Globus pallidus (tissue), 1 donor: ENCODE measurements around the gene PPP2R5A.

Experiments used
- DNase-seq: peaks from one replicate; pipeline ENCODE4 v3.0.0-alpha.2; 2015; ENCODE audit warnings: low spot score

The PPP2R5A gene

GRCh38 chr1:212284744-212285684, at the start of gene PPP2R5A:
TSS of gene PPP2R5A (plus strand) at chr1:212285410. CDS start at chr1:212286111, 701 bp downstream.
- DNase-seq, result peak; percentile 100

DNA sequence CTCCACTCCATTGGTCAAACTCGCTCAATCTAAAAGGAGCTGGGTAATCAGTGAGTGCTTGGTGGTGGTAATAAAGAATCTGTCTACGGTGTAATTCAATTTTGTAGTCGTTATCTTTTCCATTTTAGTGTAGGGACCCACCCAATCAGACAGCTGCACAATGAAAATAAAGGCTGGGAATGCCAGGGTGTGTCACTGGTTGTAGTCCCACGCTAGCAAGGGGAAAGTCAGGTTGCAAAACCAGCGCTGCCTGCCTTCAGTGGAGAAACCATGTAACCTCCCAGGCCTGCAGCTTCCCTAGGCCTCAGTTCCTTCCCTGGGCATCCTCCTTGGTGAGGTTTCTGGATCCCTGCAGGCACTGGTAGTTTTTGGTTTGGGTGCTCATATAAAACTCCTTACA, 49.4 kb upstream of the PPP2R5A start:
- DNase-seq, result no peak

- DNase-seq, result no peak
Measured at GRCh38 chr1:212236664-212237220, 48.5 kb upstream of the PPP2R5A start.

DNA sequence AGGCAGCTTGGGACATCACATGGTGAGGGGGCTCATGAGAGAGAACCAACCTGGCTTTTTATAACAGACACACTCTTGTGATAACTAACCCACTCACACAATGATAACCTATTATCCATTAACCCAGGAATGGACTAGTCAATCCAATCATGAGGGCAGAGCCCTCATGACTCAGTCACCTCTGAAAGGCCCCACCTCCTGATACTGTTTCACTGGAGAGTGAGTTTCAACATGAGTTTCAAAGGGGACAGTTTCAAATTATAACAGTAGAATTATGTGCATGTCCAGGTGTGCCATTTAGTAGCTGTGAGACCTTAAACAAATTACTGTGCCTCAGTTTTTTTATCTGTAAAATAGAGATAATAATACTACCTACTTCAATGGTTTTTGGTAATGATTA, 47.6 kb upstream of the PPP2R5A start:
- DNase-seq, result no peak

GRCh38 chr1:212238552-212238951, 46.7 kb upstream of the PPP2R5A start:
- peak; percentile 45 for DNase-seq

DNA sequence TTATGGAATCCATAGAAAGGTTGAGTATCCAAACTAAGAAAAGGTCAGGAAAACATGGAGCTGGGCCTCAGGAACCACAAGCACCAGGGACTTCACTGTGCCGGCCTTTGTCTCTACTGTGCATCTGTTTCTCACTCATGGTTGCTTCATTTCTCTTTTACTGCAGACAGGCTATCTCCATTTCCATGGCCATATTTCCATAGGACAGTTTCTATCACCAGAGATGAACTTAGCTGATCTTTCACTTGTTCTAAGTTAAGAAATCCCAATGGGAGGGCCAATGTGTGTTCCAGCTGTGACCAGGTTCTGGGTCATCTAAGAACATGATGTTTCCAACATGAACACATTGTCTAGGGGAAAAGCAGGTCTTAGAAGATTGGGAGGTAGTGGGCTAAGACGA, 43.7 kb upstream of the PPP2R5A start:
- DNase-seq, result no peak

GRCh38 chr1:212241957-212242287, 43.3 kb upstream of the PPP2R5A start:
- no peak for DNase-seq

DNA sequence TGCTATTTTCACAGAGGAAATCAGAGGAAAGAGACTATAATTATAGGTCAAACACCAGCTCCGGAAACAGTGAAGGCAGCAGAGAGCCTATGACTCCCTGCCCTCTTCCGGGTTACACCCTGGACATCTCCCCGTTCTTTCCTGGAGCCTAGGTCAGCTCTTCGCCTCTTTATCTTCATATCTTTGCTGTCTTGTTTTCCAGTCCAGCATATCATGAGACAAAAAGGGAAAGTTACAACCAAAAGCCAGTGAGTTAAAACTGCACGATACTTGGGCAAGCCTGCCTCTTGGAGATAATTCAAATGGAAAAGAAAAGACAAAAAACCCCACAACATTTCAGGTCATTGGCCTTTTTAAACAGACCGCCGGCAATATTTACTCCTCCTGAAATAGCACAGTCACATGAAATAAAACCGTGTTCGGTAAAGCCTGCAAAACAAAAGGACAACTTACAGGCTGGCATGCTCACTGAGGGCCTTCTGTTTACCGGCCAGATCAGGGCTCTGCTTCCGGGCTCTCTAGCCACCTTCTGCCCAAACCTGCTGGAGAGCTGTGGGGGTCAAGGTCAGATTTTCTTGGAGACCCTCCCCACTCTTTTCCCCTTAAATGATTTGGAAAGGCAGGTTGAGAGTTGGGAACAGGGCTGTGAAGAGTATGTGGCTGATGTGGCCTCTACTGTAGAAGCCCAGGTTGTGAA, 42.8 kb upstream of the PPP2R5A start:
- peak; percentile 39 for DNase-seq

DNA sequence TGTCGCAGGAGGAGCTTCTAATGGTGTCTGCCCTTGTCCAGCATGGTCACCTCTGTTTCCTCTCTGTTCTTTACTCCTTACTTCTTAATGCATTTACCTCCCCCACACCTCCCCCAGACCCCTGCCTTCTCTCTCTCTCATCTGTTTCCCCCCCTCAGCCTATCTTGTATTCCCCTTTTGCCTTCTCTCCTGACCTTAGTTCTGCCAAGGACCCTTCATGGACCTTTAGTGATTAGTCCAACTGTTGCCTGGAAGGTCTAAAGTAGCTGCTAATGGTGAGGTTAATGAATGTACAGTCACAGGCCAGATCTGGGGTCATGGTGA, 42.3 kb upstream of the PPP2R5A start:
- no peak for DNase-seq

DNA sequence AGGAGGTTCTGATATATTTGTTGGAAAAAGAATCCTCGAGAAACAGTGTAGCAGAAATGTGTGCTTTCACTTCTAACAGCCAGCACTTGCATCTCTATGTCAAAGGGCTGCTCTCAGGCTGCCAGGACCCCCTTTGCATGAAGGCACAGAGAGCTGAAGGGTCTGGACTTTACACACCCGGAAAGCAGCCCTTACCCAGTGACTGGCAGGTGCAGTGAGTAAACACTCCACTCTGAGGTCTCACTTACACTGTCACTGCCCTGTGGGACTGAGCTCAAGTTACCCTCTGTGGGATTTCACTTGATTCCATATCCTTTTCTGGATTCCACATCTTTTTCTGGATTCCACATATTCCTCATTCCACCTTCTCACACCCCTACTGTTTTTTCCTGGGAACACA, 40.8 kb upstream of the PPP2R5A start:
- DNase-seq, result no peak

DNA sequence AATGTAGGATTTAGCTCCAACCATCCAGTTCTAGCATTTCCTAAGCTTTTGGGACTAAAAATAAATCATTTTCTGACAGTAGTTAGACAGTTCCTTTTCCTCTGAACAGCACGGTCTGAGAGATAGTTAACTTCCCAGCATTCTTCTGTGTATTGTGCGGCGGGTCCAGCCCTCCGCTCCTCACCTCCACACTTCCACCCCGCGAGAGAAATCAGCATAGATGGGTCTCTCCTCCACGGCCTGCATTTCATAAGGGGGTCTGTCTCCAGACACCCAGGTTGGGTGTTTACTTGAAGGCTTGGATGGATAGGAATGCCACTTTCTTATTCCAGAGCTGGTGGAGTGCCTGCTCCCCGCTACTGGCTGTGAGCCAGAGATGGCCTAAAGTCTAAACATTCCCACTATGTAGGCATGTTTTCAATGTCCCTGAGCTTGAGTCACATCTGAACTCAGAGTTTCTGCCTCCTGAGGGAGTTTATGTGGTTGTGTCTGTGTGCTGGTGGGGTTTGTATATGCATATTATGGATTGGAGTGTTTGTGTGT, 38.0 kb upstream of the PPP2R5A start:
- DNase-seq, result no peak

- no peak for DNase-seq
Measured at GRCh38 chr1:212247988-212248387, 37.2 kb upstream of the PPP2R5A start.

GRCh38 chr1:212254853-212255363, 30.3 kb upstream of the PPP2R5A start:
- DNase-seq, result no peak

DNA sequence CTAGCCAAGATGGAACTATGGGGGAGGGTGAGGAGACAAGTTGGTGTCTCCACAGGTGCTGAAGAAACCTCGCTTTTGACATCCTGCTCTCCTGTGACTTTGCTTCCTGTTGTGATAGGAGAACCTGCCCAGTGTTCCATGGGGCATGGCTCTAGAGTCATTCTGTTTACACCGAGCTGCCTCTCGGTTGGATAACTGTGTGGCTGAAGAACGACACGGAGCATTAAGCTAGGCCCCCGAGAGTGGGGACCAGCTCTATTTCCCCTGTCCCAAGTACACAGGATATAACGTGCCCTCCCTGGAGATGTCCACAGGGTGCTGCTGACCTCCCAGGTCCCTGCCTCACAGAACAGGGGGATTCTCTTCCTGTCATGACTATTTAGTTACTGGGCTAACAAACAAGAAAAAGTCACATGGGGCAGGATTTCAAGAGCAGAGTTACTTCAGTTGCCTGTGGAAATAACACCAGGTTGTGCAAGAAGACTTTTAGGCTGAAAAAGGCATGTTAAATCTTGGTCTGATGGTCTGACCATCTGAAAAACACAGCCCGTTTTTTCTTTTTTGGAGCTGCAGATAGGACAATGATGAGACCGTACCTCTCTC, 29.4 kb upstream of the PPP2R5A start:
- no peak for DNase-seq

- no peak for DNase-seq
Measured at GRCh38 chr1:212256369-212256768, 28.8 kb upstream of the PPP2R5A start.

DNA sequence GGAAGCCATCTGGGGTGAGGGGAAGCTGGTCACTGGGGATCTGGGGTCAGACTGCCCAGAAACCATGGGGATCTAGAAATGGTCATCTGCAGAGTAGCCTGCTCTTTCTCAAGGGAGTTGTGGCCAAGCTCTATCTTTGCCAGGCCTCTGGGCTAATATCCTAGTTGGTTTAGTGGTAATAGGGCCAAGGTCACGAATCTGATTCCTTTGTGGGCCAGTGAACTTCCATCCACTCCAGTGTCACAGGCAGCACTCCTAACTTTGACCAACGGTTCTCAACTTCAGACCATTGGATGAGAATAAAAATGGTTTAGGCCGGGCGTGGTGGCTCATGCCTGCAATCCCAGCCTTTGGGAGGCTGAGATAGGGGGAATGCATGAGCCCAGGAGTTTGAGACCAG, 28.1 kb upstream of the PPP2R5A start:
- no peak for DNase-seq

- no peak for DNase-seq
Measured at GRCh38 chr1:212259693-212260480, 25.3 kb upstream of the PPP2R5A start.

- no peak for DNase-seq
Measured at GRCh38 chr1:212260557-212261355, 24.5 kb upstream of the PPP2R5A start.

GRCh38 chr1:212261361-212261929, 23.8 kb upstream of the PPP2R5A start:
- no peak for DNase-seq

DNA sequence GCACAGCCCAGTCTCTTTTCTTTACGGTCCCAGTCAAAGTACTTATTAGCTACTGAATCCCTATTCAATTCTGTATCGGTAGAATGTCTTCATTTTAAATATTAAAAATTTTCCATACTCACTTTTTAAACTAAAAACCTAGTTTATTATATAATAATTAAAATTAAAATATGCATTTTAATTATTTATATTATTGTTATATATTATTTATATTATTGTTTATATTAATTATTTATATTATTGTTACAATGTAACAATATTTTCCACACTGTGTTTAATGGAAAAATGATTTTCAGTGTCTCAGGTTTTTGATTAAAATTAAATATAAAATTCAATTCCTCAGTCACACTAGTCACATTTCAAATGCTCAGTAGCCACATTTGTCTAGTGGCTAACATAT, 18.2 kb upstream of the PPP2R5A start:
- DNase-seq, result no peak
